A673 (cell line): Measurements from ENCODE around the gene DDN.

Source experiments
- CTCF ChIP-seq: fragments of 300-800, 200-600 bp; sonication (generic); conservative IDR thresholded peaks from 2 replicates; pipeline ENCODE4 v1.5.1; 2017; ENCODE audit warnings: low read depth, mild to moderate bottlenecking, antibody characterized with exemption, low read length, moderate library complexity, mixed read lengths
- EZH2 ChIP-seq: fragments of 200-600 bp; sonication (generic); IDR thresholded peaks from 2 replicates; pipeline ENCODE4 v1.6.1; 2017; ENCODE audit warnings: borderline replicate concordance, low read depth, mild to moderate bottlenecking, mixed read lengths, antibody characterized with exemption, low read length; ENCODE audit not compliant: poor library complexity, severe bottlenecking

DNA sequence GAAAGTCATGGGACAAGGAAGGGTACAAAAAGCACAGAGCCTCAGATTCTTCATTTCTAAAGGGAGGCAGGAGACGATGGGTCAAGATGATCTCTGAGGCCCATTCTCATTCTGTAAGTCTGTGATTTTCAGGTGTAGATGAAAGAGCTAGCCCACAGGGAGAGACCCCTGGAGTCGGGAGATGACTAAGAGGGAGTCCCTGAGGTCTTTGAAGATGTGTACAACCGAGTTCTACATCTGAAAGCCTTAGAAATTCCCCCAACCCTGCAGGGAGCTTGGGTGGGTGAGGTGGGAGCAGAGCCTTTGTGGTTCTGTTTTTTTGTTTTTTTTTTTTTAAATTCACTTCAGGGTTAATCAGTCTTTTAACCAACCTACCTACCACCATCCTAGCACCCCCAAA lies 30.7 kb downstream of the DDN start:
- TF ChIP-seq CTCF (no peak), EZH2 (no peak)
